HEK293 (cell line): ENCODE results near the gene OBSCN.

Experiments used
- ATF2 ChIP-seq: fragments of 450-650 bp; formaldehyde crosslinking; IDR thresholded peaks from 2 replicates; pipeline ENCODE4 v1.5.1; 2016; ENCODE audit warnings: missing biosample characterization, missing genetic modification characterization, low read depth
- CTCF ChIP-seq: fragments of 450-650 bp; formaldehyde crosslinking; IDR thresholded peaks from 2 replicates; pipeline ENCODE4 v1.5.1; 2016; ENCODE audit warnings: missing biosample characterization, missing genetic modification characterization
- KLF16 ChIP-seq: fragments of 450-650 bp; formaldehyde crosslinking; IDR thresholded peaks from 2 replicates; pipeline ENCODE4 v1.5.1; 2017; ENCODE audit warnings: missing biosample characterization, missing genetic modification characterization
- MEIS1 ChIP-seq: sonication (generic); formaldehyde crosslinking; IDR thresholded peaks from 2 replicates; pipeline ENCODE4 v1.8.1; 2022; ENCODE audit warnings: missing genetic modification reagents, mild to moderate bottlenecking, borderline replicate concordance
- SALL2 ChIP-seq: fragments of 450-650 bp; formaldehyde crosslinking; IDR thresholded peaks from 2 replicates; pipeline ENCODE4 v1.5.0; 2017; ENCODE audit warnings: missing biosample characterization, mild to moderate bottlenecking, missing genetic modification characterization, borderline replicate concordance
- TCF7L2 ChIP-seq: IDR thresholded peaks from 2 replicates; pipeline ENCODE4 v1.6.1; 2011; ENCODE audit warnings: low read depth, mild to moderate bottlenecking, inconsistent platforms, low read length, moderate library complexity, borderline replicate concordance
- ZNF223 ChIP-seq: fragments of 450-650 bp; formaldehyde crosslinking; IDR thresholded peaks from 2 replicates; pipeline ENCODE4 v1.5.1; 2016; ENCODE audit warnings: missing biosample characterization, missing genetic modification characterization
- ZNF23 ChIP-seq: fragments of 450-650 bp; formaldehyde crosslinking; IDR thresholded peaks from 2 replicates; pipeline ENCODE4 v1.5.1; 2016; ENCODE audit warnings: missing biosample characterization, missing genetic modification characterization, borderline replicate concordance
- ZNF24 ChIP-seq: fragments of 450-650 bp; formaldehyde crosslinking; IDR thresholded peaks from 2 replicates; pipeline ENCODE4 v1.5.1; 2016; ENCODE audit warnings: missing biosample characterization, missing genetic modification characterization
- ZNF629 ChIP-seq: fragments of 450-650 bp; formaldehyde crosslinking; IDR thresholded peaks from 2 replicates; pipeline ENCODE4 v1.5.1; 2017; ENCODE audit warnings: missing biosample characterization, missing genetic modification characterization
- ZNF792 ChIP-seq: fragments of 450-650 bp; formaldehyde crosslinking; IDR thresholded peaks from 2 replicates; pipeline ENCODE4 v1.5.1; 2016; ENCODE audit warnings: missing biosample characterization, missing genetic modification characterization

- TF ChIP-seq CTCF (no peak), ATF2 (tag by site-specific recombination) (no peak), ZNF792 (no peak), MEIS1 (CRISPR knock-in tag) (no peak), SALL2 (tag by site-specific recombination) (no peak), KLF16 (tag by site-specific recombination) (no peak), ZNF223 (tag by site-specific recombination) (no peak), ZNF23 (no peak), ZNF24 (tag by site-specific recombination) (no peak), TCF7L2 (no peak), ZNF629 (tag by site-specific recombination) (no peak)
These were observed 150.4 kb downstream of the OBSCN start for GRCh38 chr1:228358039-228358763.
